NCI-H1048 (cell line): ENCODE data around the gene PLEKHM1.
A peak's percentile ranks its signal among the peaks of the same experiment; 100 is the strongest.
"Not testable (repeated sequence)": the region's sequence is repeated elsewhere in the genome, so short reads cannot be mapped to it uniquely, and the experiment has no call there.

Source experiments
- DNase-seq: peaks from one replicate; lab custom pipeline; 2025; lab: John Stamatoyannopoulos, UW

Gene PLEKHM1

DNA sequence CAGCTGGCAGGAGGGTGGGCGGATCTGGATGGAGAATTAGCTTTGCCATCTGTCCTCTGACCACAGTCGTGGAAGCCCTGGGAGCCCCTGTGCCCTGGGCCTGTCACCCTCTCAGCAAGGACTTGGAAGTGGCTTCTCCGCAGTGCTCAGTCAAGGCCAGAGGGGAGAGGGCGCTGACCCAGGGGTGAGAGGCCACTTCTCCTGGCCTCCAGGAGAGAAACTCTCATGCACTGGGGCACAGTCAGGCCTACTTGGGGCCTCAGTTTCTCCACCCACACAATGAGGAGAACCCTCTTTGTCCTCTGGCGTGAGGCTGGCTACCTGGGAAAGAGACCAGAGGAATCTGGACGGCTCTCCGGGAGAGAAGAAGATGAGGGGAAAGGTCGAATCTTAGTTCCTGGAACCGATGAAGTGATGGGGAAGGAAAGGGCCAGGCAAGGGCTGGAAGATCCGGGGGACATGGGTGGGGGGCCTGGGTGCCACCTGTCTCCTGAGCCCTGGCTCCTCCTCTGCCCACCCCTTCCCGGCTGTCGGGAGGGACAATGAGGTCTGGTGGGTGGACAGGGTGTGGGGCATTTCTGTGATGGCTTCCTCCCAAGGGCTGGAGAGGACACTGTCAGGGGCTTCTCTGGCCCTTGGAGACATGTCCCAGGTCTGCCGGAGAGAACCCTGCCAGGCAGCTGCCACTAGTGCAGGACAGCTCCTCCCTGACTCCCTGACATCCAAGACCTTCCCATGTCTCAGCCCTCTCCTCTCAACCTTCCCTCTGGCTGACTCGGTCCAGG, 48.8 kb downstream of the PLEKHM1 start:
- DNase-seq, result no peak

- not testable (repeated sequence) for DNase-seq
These were observed 49.5 kb downstream of the PLEKHM1 start for GRCh38 chr17:45440839-45441515.

DNA sequence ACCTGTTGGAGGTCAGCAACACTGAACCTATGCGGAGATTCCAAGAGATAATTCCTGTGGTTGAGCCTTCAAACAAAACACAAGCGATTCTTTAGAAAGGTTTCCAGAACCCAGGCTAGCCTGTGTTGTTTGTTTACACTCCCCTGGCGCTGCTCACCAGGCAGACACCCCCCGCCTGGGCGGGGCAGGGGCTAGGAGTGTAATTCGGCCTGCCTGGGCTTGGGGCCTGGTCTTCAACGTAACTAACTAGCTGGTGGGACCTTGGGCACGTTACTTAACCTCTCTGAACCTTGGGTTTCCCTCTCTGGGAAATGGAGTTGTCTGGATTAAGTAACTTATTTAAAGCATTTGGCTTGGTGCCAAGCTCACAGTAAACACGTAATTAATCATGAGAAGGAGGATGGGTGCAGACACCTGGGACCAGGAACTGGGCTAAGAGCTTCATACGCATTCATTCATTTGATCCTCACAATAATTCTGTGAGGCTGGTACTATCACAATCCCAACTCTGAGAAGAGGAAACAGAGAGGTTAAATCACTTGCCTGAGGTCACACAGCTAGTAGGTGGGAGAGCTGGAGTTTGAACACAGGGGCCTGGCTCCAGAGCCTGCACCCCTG, 50.3 kb downstream of the PLEKHM1 start:
- DNase-seq, result no peak

DNA sequence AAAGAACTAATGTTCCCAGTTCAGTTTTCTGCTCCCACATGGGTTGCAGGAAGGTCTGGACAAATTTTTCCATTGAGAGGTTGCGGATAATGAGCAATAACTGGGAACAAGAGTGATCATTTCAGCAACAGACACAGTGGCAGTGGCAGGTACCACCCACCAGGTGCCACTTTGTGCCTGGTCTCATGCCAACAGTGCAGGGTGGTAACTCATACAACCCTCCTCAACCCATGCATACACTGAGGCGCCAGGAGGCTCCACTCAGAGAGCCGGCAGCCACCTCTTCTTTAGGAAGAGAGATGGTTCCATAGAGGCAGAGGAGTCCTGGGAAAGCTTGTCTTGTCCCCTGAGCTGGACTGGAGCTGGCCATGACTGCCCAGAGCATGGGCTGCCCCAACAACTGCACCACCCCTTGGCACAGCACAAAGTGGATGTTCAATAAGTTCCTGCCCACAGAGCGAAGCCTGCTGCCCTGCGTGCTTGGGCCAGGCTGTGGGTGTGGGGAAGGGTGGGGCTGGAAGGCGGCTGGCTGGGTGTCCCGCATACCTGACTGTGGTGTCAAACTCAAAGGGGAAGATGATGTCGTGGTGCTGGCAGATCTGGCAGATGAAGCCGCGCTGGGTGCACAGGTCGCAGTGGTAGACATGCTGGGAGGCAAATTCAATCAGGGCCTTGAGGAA, 51.5 kb downstream of the PLEKHM1 start:
- DNase-seq, result no peak

GRCh38 chr17:45437465-45438283, 52.8 kb downstream of the PLEKHM1 start:
- no peak for DNase-seq

DNA sequence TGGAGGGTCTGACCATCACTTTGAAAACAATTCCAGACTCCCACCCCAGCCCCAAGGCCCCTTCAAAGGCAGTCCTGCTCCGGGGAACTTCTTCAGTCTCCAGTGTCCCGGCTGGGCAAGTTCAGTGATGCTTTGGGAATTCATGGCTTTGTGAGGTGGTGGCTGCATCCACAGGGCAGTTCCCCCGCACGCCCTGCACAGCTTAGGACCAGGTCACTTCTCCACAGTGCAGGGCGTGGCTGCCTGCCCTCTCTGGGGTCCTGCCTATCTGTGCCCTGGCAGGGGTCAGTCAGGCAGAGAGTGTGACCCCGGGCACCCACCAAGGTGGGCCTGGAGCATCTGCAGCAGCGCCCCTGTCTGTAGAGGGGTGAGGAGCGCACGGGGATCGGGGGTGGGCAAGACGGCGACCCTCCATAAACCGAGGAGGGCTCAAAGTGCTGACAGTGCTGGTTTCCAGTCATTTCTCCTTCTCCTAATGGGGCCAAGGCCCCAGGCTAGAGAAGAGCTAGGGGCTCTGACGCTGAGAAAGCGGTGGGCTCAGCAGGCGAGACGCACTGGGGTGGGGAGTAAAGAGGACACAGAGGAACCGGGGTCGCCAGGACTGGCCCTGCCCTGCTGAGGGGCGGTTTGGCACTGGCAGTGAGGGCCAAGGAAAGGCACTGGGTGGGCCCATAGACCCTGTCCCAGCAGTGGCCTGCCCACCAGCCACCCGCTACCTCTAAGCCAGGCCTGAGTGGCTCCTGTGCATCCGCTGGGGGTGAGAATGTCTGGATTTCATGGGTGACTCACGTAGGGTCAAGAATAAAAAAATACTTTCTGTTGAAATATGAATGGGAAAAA, 53.7 kb downstream of the PLEKHM1 start:
- no peak for DNase-seq

GRCh38 chr17:45436161-45436560, 54.4 kb downstream of the PLEKHM1 start:
- DNase-seq, result no peak

DNA sequence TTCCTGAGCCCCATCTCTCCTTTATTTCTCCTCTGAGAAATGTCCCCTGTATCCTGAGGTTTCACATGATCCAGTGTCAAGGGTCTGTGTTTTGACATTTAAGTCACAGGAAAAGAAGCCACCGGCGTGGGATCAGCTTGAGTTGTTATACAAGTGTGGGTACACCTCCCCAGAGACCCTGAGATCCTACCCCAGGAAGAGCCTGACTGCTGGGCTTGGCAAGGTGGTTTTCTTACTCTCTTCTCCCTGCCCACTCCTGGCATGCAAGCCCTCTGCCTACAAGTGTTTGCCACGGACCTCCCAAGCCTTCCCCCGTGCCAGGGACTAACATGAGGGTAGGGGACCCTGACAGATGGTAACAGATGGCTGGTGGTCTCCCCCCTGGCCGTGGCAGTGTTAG, 55.0 kb downstream of the PLEKHM1 start:
- no peak for DNase-seq

DNA sequence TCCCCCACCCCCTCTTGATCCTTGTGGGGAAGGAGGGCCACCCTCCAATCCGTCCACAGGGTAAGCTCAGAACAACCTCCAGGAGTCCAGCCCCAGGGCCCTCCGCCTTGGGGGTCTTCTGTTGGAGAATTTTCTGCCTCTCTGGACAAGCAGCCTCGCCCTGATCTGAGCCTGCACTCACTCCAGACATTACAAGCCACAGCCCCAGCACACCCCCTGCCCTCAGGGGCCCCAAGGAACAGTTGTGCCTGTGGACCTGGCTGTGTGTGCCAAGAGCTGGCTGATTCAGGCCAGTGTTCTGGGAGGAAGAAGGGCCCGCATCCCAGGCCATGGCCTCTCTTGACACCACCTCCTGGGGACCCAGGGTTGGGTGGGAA, 57.4 kb downstream of the PLEKHM1 start:
- DNase-seq, result no peak

DNA sequence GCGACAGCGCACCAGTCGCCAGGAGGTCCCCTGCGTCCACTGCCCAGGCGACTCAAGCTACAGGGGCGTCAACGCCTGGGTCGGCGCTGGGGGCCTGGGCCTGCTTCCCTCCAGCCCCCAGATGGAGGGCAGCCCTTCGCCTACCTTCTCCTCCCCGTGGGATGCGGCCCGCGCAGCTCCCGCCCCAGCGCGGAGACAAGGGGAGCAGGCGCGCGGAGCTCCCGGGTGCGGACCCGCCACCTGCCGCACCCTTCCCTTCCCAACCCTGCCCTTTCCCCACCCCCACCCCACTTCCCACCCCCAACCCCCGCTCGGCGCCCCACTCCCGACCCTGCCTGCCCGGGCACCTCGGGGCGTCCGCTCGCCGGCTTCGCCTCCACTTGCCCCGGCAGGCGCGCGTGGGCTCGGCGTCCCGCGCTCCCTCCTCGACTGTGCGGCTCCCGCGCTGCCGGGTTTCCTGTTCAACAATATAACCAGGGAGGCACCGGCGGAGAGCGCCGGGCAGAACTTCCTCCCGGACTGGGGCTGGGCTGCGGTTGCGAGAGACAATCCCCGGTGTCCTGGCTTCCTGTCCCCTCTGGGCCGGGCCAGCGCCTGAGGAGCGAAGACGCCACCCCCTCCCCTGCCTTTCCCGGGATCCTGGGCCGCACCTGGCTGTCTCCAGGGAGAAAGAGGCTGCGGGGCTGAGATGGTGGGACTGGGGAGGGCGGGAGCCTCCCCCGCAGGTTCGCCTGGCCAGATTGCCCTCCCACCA, 57.9 kb downstream of the PLEKHM1 start, which contains the start of gene ARHGAP27:
TSS of gene ARHGAP27 (minus strand) at position 466 of the 754 bp plus-strand sequence. CDS start 2,591 bp downstream, outside the sequence.
- DNase-seq, result no peak

DNA sequence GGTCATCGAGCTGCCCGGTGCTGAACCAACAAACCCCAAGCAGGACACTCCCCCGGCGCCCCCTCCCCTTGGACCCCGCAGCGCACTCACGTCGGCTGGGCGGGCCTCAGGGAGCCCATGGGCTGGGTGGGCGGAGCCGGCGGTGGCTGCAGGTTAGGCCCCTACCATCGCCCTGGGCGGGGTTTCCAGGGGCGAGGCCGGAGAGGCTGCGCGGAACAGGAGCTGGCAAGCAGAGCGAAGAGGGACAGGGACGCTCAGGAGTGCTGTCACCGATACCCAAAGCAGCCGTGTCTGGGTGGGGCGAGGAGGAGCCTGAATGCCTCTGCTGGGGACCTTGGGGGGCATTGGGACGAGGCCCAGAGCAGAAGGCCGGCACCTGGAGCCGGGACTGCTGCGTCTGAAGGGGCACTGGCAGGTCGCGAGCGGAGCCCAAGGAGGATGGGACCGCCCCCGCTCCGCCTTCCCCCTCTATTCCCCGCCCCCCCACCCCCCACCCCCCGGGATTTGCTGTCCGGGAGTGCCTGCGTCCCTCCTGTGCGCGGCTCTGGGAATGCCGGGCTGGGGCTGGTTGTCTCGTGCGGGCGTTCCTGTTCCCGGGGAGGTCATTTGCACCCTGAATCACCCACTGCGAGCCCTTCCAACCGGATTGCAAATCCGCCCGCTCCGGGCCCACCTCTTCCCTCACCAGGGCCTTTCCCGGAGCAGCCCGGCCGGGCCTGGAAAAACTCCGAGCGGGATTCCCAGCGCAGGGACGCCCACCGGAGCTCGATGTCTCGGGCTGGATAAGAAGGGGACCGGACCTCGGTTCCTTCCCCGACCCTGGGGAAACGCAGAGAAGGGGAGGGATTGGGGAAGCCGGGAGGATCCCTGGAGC, 58.8 kb downstream of the PLEKHM1 start:
- DNase-seq, result peak; percentile 68

DNA sequence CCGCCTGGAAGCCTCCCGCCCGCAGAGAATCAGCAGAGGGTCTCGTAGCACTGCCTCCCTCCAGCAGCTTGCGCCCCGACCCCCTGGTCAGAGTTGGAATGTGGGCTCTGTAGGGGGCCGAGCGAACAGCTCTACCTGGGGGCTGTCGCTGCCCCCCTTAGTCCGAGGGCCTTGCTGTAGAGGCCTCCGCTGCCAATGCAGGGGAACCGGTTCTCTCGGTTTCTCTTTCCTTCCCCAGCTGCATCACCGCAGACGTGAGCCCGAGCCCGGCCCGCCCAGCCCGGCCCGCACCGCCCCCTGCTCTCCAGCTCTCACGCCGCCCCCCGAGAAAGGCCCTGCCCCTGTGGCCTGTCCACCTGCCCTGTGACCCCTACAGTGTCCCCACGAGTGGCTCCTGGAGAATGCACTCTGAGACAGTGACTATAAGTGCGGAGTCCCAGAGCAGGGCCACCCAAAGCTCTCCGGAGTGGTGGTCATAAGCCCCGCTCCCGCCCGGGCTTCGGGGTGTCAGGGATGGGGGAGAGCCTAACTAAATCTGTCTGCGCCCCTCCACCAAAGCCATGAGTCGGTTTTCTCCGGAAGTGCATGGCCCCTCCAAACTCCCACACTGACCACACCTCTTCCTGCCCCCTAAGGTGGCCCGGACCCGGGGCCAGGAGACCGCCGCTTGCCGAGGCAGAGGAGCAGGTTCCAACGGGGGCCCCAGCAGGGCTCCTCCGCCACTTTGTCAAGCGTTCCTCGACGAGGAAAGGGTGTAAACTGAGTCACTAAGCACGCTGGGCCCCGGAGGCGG, 59.6 kb downstream of the PLEKHM1 start:
- no peak for DNase-seq

DNA sequence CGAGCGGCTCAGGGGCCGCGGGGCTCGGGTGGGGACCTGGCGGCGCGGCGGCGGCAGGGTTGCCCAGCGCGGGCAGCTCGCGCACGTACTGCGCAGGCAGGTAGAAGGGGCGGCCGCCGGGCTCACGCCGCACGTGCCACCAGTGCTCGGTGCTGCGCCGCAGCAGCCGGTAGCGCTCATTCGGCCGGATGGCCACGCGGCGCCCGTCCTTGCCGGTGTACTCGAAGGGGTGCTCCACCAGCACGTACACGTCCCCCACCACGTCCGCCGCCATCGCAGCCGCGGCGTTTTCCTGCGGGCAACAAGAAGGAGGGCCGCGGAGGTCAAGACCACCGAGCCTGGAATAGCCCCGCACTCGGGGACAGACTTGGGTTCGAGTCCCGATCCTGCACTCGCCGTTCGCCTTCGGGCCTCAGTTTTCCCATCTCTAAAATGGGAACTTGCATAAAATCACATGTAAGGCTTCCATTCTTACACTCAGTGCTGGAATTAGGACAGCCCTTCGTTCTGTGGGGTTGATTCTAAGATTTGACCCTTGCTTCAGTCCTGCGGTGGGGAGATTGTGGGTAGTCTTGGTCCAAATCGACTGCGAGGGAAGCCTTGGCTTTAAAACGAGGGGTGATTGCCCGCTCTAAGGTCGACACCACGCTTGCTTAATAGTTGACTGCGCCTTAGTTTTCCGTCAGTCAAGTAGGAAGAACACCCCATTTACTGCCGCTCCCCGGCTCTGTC, 60.3 kb downstream of the PLEKHM1 start:
- DNase-seq, result no peak

GRCh38 chr17:45429339-45430005, 61.0 kb downstream of the PLEKHM1 start:
- DNase-seq, result no peak

GRCh38 chr17:45428931-45429338, 61.6 kb downstream of the PLEKHM1 start:
- DNase-seq, result no peak

DNA sequence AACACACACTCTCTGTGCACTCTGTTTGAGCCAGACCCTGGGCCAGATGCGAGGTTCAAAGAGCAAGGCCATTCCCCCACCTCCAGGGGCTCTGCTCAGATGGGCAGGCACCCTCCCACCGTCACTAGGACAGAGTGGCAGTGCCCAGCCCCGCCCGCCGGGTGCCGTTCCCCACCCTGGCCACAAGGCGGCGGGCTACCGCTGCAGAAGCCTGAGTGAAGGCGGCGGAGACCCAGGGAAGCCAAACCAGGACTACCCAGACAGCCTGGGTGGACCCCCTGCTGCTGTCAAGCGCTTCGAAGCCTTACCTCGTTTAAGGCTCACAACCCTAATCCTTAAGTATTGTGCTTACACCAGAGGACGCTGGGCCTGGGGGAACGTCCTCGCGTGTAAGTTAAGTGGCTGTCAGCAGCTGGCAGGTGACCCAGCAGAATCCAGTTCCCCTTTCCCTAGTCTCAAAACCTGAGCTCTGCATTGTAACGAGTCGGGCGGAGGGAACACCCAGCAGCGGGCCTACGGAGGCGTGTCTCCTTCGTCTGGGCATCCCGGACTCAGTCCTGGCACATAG, 62.4 kb downstream of the PLEKHM1 start:
- DNase-seq, result peak; percentile 53
